A673 (cell line): ENCODE measurements around the gene CCR5AS.
"Not testable (repeated sequence)": the region's sequence is repeated elsewhere in the genome, so short reads cannot be mapped to it uniquely, and the experiment has no call there.

Experiments
- BruUV-seq: library from RNA; stranded (reverse); fragments of 400-500 nt; replicated peaks from 2 replicates; lab custom pipeline; 2021; lab: Mats Ljungman, UMichigan
- CTCF ChIA-PET: fragments of 300-600 bp; sonication (Branson Sonifier 250); formaldehyde crosslinking; loops from one replicate; lab custom pipeline; 2022; ENCODE audit warnings: antibody characterized with exemption; lab: Charles Lee
- POLR2A ChIA-PET: fragments of 300-600 bp; sonication (Branson Sonifier 250); formaldehyde crosslinking; loops from one replicate; lab custom pipeline; 2022; ENCODE audit warnings: antibody characterized with exemption; ENCODE audit not compliant: low non-redundant PET; lab: Charles Lee
- DNase-seq: peaks from one replicate; pipeline ENCODE4 v3.0.0-alpha.2; 2015; ENCODE audit warnings: low spot score
- H3K27ac ChIP-seq: fragments of 200-600 bp; sonication (generic); 2 replicates; pipeline ENCODE4 v1.5.1; 2016; ENCODE audit warnings: mixed run types, low read depth, mild to moderate bottlenecking, mixed read lengths, antibody characterized with exemption, low read length; ENCODE audit not compliant: poor library complexity, severe bottlenecking
- H3K27me3 ChIP-seq: fragments of 200-600 bp; sonication (generic); replicated peaks from 2 replicates; pipeline ENCODE4 v1.6.1; 2017; ENCODE audit warnings: mixed run types, low read depth, mild to moderate bottlenecking, mixed read lengths, antibody characterized with exemption, low read length; ENCODE audit not compliant: insufficient read depth, poor library complexity
- H3K36me3 ChIP-seq: fragments of 200-600 bp; sonication (generic); 2 replicates; pipeline ENCODE4 v1.6.1; 2016; ENCODE audit warnings: mixed run types, mild to moderate bottlenecking, mixed read lengths, antibody characterized with exemption, low read length; ENCODE audit not compliant: insufficient read depth, poor library complexity, severe bottlenecking
- H3K4me1 ChIP-seq: fragments of 200-600 bp; sonication (generic); 2 replicates; pipeline ENCODE4 v1.6.1; 2017; ENCODE audit warnings: mixed run types, mild to moderate bottlenecking, mixed read lengths, antibody characterized with exemption, low read length; ENCODE audit not compliant: insufficient read depth, poor library complexity, severe bottlenecking
- H3K4me3 ChIP-seq: fragments of 200-600 bp; sonication (generic); 2 replicates; pipeline ENCODE4 v1.5.1; 2016; ENCODE audit warnings: low read depth, mixed run types, mild to moderate bottlenecking, mixed read lengths, low read length; ENCODE audit not compliant: poor library complexity, severe bottlenecking
- H3K9me3 ChIP-seq: fragments of 200-600 bp; sonication (generic); 2 replicates; pipeline ENCODE4 v1.6.1; 2016; ENCODE audit warnings: mixed run types, low read depth, mild to moderate bottlenecking, mixed read lengths, antibody characterized with exemption, low read length; ENCODE audit not compliant: poor library complexity, severe bottlenecking
- CTCF ChIP-seq: fragments of 300-800, 200-600 bp; sonication (generic); conservative IDR thresholded peaks from 2 replicates; pipeline ENCODE4 v1.5.1; 2017; ENCODE audit warnings: low read depth, mild to moderate bottlenecking, antibody characterized with exemption, low read length, moderate library complexity, mixed read lengths
- EZH2 ChIP-seq: fragments of 200-600 bp; sonication (generic); IDR thresholded peaks from 2 replicates; pipeline ENCODE4 v1.6.1; 2017; ENCODE audit warnings: borderline replicate concordance, low read depth, mild to moderate bottlenecking, mixed read lengths, antibody characterized with exemption, low read length; ENCODE audit not compliant: poor library complexity, severe bottlenecking
- intact Hi-C: fragments of 100-400 bp; cut with micrococcal nuclease; formaldehyde crosslinking; loops from one replicate; pipeline ENCODE4 v1.10.0; 2022; ENCODE audit not compliant: unreplicated experiment

CCR5AS gene

GRCh38 chr3:46405301-46406019 lies 1.4 kb downstream of the CCR5AS start:
- BruUV-seq: no TSS peak
- TF ChIP-seq CTCF (no peak), EZH2 (no peak)
- H3K4me3 ChIP-seq: no peak overlapping the region
- intact Hi-C loops: no loop called here
- ChIA-PET POLR2A (no interaction called here), CTCF (no interaction called here)
- H3K36me3 ChIP-seq: no peaks in the 10 kb centered on the region
- H3K9me3 ChIP-seq: no peaks in the 10 kb centered on the region
- H3K4me1 ChIP-seq: no peaks in the 10 kb centered on the region
- no peak for DNase-seq
- no peaks in the 10 kb centered on the region for H3K27me3 ChIP-seq
- H3K27ac ChIP-seq: no peak overlapping the region

GRCh38 chr3:46402902-46403301 lies 4.0 kb downstream of the CCR5AS start:
- H3K27ac ChIP-seq, CTCF ChIA-PET, H3K4me3 ChIP-seq, H3K9me3 ChIP-seq, BruUV-seq, H3K36me3 ChIP-seq, H3K4me1 ChIP-seq, H3K27me3 ChIP-seq, intact Hi-C loops, DNase-seq, POLR2A ChIA-PET: not testable (repeated sequence)

- ChIA-PET POLR2A (no interaction called here), CTCF (no interaction called here)
- no TSS peak for BruUV-seq
- TF ChIP-seq CTCF (no peak), EZH2 (no peak)
- intact Hi-C loops: no loop called here
- no peaks in the 10 kb centered on the region for H3K36me3 ChIP-seq
- H3K4me3 ChIP-seq: no peak overlapping the region
- no peak for DNase-seq
- H3K9me3 ChIP-seq: no peaks in the 10 kb centered on the region
- H3K4me1 ChIP-seq: no peaks in the 10 kb centered on the region
- H3K27ac ChIP-seq: no peak overlapping the region
- H3K27me3 ChIP-seq: no peaks in the 10 kb centered on the region
Measured at GRCh38 chr3:46401579-46401978, 5.3 kb downstream of the CCR5AS start.

- TF ChIP-seq EZH2 (no peak), CTCF (no peak)
- no peak overlapping the region for H3K4me3 ChIP-seq
- H3K4me1 ChIP-seq: no peaks in the 10 kb centered on the region
- no peak overlapping the region for H3K27ac ChIP-seq
- no peaks in the 10 kb centered on the region for H3K9me3 ChIP-seq
- no peaks in the 10 kb centered on the region for H3K36me3 ChIP-seq
- DNase-seq: no peak
- ChIA-PET POLR2A (no interaction called here), CTCF (no interaction called here)
- intact Hi-C loops: no loop called here
- H3K27me3 ChIP-seq: no peaks in the 10 kb centered on the region
- BruUV-seq: no TSS peak
Measured at GRCh38 chr3:46400846-46401245, 6.0 kb downstream of the CCR5AS start.
